Measurements from ENCODE around the gene NELL2. TPM values are rescaled to one million over a fixed set of nuclear protein-coding genes. Genes with fewer than 3 reads are reported as not detected.
"Not testable (repeated sequence)": the region's sequence is repeated elsewhere in the genome, so short reads cannot be mapped to it uniquely, and the experiment has no call there.

The NELL2 gene
- polyA plus RNA-seq, 1 of the 3 experiments (the other 2 are of a cell fraction): 0.35 TPM

GRCh38 chr12:44741292-44741980 is 134.7 kb downstream of the NELL2 start:
- POLR2A ChIA-PET; H3K9me3 ChIP-seq; H3K4me2 ChIP-seq; H3F3A ChIP-seq (replicated peaks; ENCODE audit: insufficient read depth); H2AFZ ChIP-seq (ENCODE audit: low read depth); CTCF ChIA-PET; H3K36me3 ChIP-seq (replicated peaks in 1 of 2; ENCODE audit: control insufficient read depth in 1 of 2, insufficient read depth in 2 of 2, low read length in 1 of 2); H3K79me2 ChIP-seq (ENCODE audit: insufficient read depth); H3K9me2 ChIP-seq; DNase-seq; H3K27me3 ChIP-seq (ENCODE audit: insufficient read depth); H3K4me3 ChIP-seq (ENCODE audit: low read depth in 2 of 2, low read length in 1 of 2); H4K20me1 ChIP-seq (ENCODE audit: insufficient read depth); H3K4me1 ChIP-seq (ENCODE audit: control insufficient read depth in 1 of 2, insufficient read depth in 2 of 2, low read depth in 1 of 2, low read length in 1 of 2); H3K9ac ChIP-seq; H3K27ac ChIP-seq (ENCODE audit: low read depth in 2 of 2, low read length in 1 of 2): not testable (repeated sequence)
- 64% methylated on average over 16 of the region's 17 CpGs for WGBS (ENCODE audit: low lambda C conversion rate)

- no peak overlapping the region for H3K9ac ChIP-seq
- H3K36me3 ChIP-seq (replicated peaks in 1 of 2; ENCODE audit: control insufficient read depth in 1 of 2, insufficient read depth in 2 of 2, low read length in 1 of 2): no peaks in the 10 kb centered on the region
- no peak for TF ChIP-seq NRF1 (IDR thresholded peaks at IDR 0.05; ENCODE audit: low read depth, low read length)
- TF ChIP-seq FOXM1 (IDR thresholded peaks at IDR 0.05; ENCODE audit: low read depth): no peak
- no peak for TF ChIP-seq IRF3 (IDR thresholded peaks at IDR 0.05; ENCODE audit: low read depth, low read length)
- TF ChIP-seq CHD2 (IDR thresholded peaks at IDR 0.05; ENCODE audit: low read length, partially characterized antibody): no peak
- TF ChIP-seq GABPA (IDR thresholded peaks at IDR 0.05; ENCODE audit: low read depth): no peak
- no peak for TF ChIP-seq RCOR1 (IDR thresholded peaks at IDR 0.05; ENCODE audit: low read length)
- no peak for TF ChIP-seq CTCF (IDR thresholded peaks at IDR 0.05)
- no peak for TF ChIP-seq YY1 (IDR thresholded peaks at IDR 0.05; ENCODE audit: low read depth)
- TF ChIP-seq PBX3 (IDR thresholded peaks at IDR 0.05): no peak
- TF ChIP-seq NFIC (IDR thresholded peaks at IDR 0.05; ENCODE audit: borderline replicate concordance): no peak
- TF ChIP-seq USF2 (IDR thresholded peaks at IDR 0.05; ENCODE audit: borderline replicate concordance, low read depth, low read length): no peak
- no peak for TF ChIP-seq USF1 (IDR thresholded peaks at IDR 0.05; ENCODE audit: borderline replicate concordance, low read depth)
- TF ChIP-seq MEF2A (IDR thresholded peaks at IDR 0.05; ENCODE audit: borderline replicate concordance, low read depth): no peak
- TF ChIP-seq JUND (IDR thresholded peaks at IDR 0.05): no peak
- no peaks in the 10 kb centered on the region for H3K9me2 ChIP-seq
- no peaks in the 10 kb centered on the region for H3K79me2 ChIP-seq (ENCODE audit: insufficient read depth)
- ChIA-PET POLR2A (no interaction called here), CTCF (no interaction called here)
- DNase-seq: no peak
- no peak overlapping the region for H3K27ac ChIP-seq (ENCODE audit: low read depth in 2 of 2, low read length in 1 of 2)
- H3K27me3 ChIP-seq (ENCODE audit: insufficient read depth): no peaks in the 10 kb centered on the region
- WGBS (ENCODE audit: low lambda C conversion rate): 7% methylated on average over 1 of the region's 1 CpG
- no peaks in the 10 kb centered on the region for H3K9me3 ChIP-seq
- no peaks in the 10 kb centered on the region for H3F3A ChIP-seq (replicated peaks; ENCODE audit: insufficient read depth)
- no peaks in the 10 kb centered on the region for H4K20me1 ChIP-seq (ENCODE audit: insufficient read depth)
- no peaks in the 10 kb centered on the region; a peak in 1 of 4 replicates for H3K4me1 ChIP-seq (ENCODE audit: control insufficient read depth in 1 of 2, insufficient read depth in 2 of 2, low read depth in 1 of 2, low read length in 1 of 2)
- H3K4me2 ChIP-seq: no peak overlapping the region
- H2AFZ ChIP-seq (ENCODE audit: low read depth): no peak overlapping the region
- no peak overlapping the region for H3K4me3 ChIP-seq (ENCODE audit: low read depth in 2 of 2, low read length in 1 of 2)
Observed at GRCh38 chr12:44738051-44738450, 138.1 kb downstream of the NELL2 start.

All from SK-N-SH (cell line).